SK-N-SH (cell line): ENCODE data around the gene HEY2. TPM values are rescaled to one million over a fixed set of nuclear protein-coding genes. Genes with fewer than 3 reads are reported as not detected.

Source experiments
- CTCF ChIA-PET: fragments of 300-600, 350-600 bp; formaldehyde crosslinking; extraction: SDS; loops from one replicate; lab custom pipeline; 2021; lab: Yijun Ruan, JAX
- POLR2A ChIA-PET: fragments of 350-600 bp; sonication (Branson Sonifier 250); formaldehyde crosslinking; extraction: SDS; loops from one replicate; lab custom pipeline; 2020; ENCODE audit warnings: antibody characterized with exemption, inconsistent platforms; lab: Yijun Ruan, JAX
- DNase-seq: peaks from one replicate; pipeline ENCODE4 v3.0.0; 2012
- H2AFZ ChIP-seq: fragments of 200-600 bp; sonication (generic); 2 replicates; pipeline ENCODE4 v1.8.1; 2016; ENCODE audit warnings: antibody characterized with exemption, mild to moderate bottlenecking, low read depth
- H3F3A ChIP-seq: fragments of 200-600 bp; sonication (generic); replicated peaks from 2 replicates; pipeline ENCODE3; 2016; ENCODE audit warnings: antibody characterized with exemption, mild to moderate bottlenecking; ENCODE audit not compliant: insufficient read depth
- H3K27ac ChIP-seq, 2 experiments: fragments of 200-500 bp in 1 of 2; fragments of 200-600 bp in 1 of 2; sonication (Bioruptor generic) in 1 of 2; sonication (generic), shearing (Covaris generic) in 1 of 2; 2 replicates each; pipeline versions ENCODE4 v1.5.1 to v1.6.1; 2014 to 2016; ENCODE audit warnings: low read depth in 2 of 2, inconsistent platforms in 1 of 2, low read length in 1 of 2, mild to moderate bottlenecking in 1 of 2, mixed read lengths in 1 of 2
- H3K27me3 ChIP-seq: fragments of 200-600 bp; sonication (generic), shearing (Covaris generic); 2 replicates; pipeline ENCODE4 v1.6.1; 2016; ENCODE audit warnings: mixed run types; ENCODE audit not compliant: insufficient read depth
- H3K36me3 ChIP-seq, 2 experiments: fragments of 200-500 bp in 1 of 2; fragments of 200-600 bp in 1 of 2; sonication (Bioruptor generic) in 1 of 2; sonication (generic) in 1 of 2; replicated peaks in 1 of 2; 2 replicates each; pipeline versions ENCODE3 to v1.5.1; 2014 to 2016; ENCODE audit warnings: low read length in 1 of 2, mild to moderate bottlenecking in 1 of 2; ENCODE audit not compliant: insufficient read depth in 2 of 2, control insufficient read depth in 1 of 2
- H3K4me1 ChIP-seq, 2 experiments: fragments of 200-500 bp in 1 of 2; fragments of 200-600 bp in 1 of 2; sonication (Bioruptor generic) in 1 of 2; sonication (generic), shearing (Covaris generic) in 1 of 2; 2 replicates each; pipeline versions ENCODE4 v1.5.1 to v1.6.1; 2014 to 2016; ENCODE audit warnings: low read depth in 1 of 2, low read length in 1 of 2, mixed run types in 1 of 2; ENCODE audit not compliant: insufficient read depth in 2 of 2, control insufficient read depth in 1 of 2
- H3K4me2 ChIP-seq: fragments of 200-600 bp; sonication (generic), shearing (Covaris generic); 2 replicates; pipeline ENCODE4 v1.6.1; 2017; ENCODE audit warnings: mixed run types
- H3K4me3 ChIP-seq, 2 experiments: fragments of 200-500 bp in 1 of 2; fragments of 200-600 bp in 1 of 2; sonication (Bioruptor generic) in 1 of 2; sonication (generic), shearing (Covaris generic) in 1 of 2; 2 replicates each; pipeline versions ENCODE4 v1.5.1 to v1.8.1; 2014 to 2016; ENCODE audit warnings: low read depth in 2 of 2, inconsistent platforms in 1 of 2, low read length in 1 of 2, mild to moderate bottlenecking in 1 of 2, mixed read lengths in 1 of 2, moderate library complexity in 1 of 2
- H3K79me2 ChIP-seq: fragments of 200-600 bp; sonication (generic); 2 replicates; pipeline ENCODE4 v1.8.1; 2017; ENCODE audit warnings: mild to moderate bottlenecking; ENCODE audit not compliant: insufficient read depth
- H3K9ac ChIP-seq: fragments of 200-600 bp; sonication (generic); 2 replicates; pipeline ENCODE4 v1.6.1; 2017; ENCODE audit warnings: mixed run types
- H3K9me2 ChIP-seq: fragments of 200-600 bp; sonication (generic); 2 replicates; pipeline ENCODE4 v1.6.1; 2017; ENCODE audit warnings: mixed run types
- H3K9me3 ChIP-seq: fragments of 200-600 bp; sonication (generic); 2 replicates; pipeline ENCODE4 v1.6.1; 2017; ENCODE audit warnings: mixed run types, mild to moderate bottlenecking, moderate library complexity
- H4K20me1 ChIP-seq: fragments of 200-600 bp; sonication (generic); 2 replicates; pipeline ENCODE4 v1.6.1; 2017; ENCODE audit warnings: mild to moderate bottlenecking, mixed run types; ENCODE audit not compliant: insufficient read depth
- EZH2phosphoT487 ChIP-seq: fragments of 200-600 bp; sonication (generic); IDR thresholded peaks from 2 replicates; pipeline ENCODE4 v1.6.1; 2017; ENCODE audit warnings: low read depth, mixed run types, mild to moderate bottlenecking, antibody characterized with exemption, moderate library complexity, borderline replicate concordance
- FOXJ3 ChIP-seq: sonication (generic); formaldehyde crosslinking; IDR thresholded peaks from 2 replicates; pipeline ENCODE4 v1.5.1; 2020; ENCODE audit warnings: mild to moderate bottlenecking, missing genetic modification reagents
- FOXM1 ChIP-seq: IDR thresholded peaks from 2 replicates; pipeline ENCODE4 v1.4.0; 2012; ENCODE audit warnings: low read depth, mild to moderate bottlenecking
- GATA2 ChIP-seq: sonication (generic); formaldehyde crosslinking; IDR thresholded peaks from 2 replicates; pipeline ENCODE4 v1.5.0; 2020; ENCODE audit warnings: mild to moderate bottlenecking, missing genetic modification reagents
- JUND ChIP-seq: IDR thresholded peaks from 2 replicates; pipeline ENCODE4 v1.4.0; 2012
- MEF2A ChIP-seq: IDR thresholded peaks from 2 replicates; pipeline ENCODE4 v1.4.0; 2012; ENCODE audit warnings: low read depth, borderline replicate concordance
- NRF1 ChIP-seq: IDR thresholded peaks from 2 replicates; pipeline ENCODE4 v1.6.1; 2012; ENCODE audit warnings: low read depth, mild to moderate bottlenecking, low read length
- POLR2AphosphoS5 ChIP-seq: IDR thresholded peaks from 2 replicates; pipeline ENCODE4 v1.6.1; 2012; ENCODE audit warnings: low read depth, low read length
- RAD21 ChIP-seq: IDR thresholded peaks from 2 replicates; pipeline ENCODE4 v1.6.1; 2012; ENCODE audit warnings: mild to moderate bottlenecking, low read length
- RCOR1 ChIP-seq: fragments of 150-350 bp; IDR thresholded peaks from 2 replicates; pipeline ENCODE4 v1.6.1; 2017; ENCODE audit warnings: antibody characterized with exemption, low read length
- SIN3A ChIP-seq: IDR thresholded peaks from 2 replicates; pipeline ENCODE4 v1.6.1; 2012; ENCODE audit warnings: low read depth, mild to moderate bottlenecking, low read length, moderate library complexity, borderline replicate concordance
- TAF1 ChIP-seq: IDR thresholded peaks from 2 replicates; pipeline ENCODE4 v1.6.1; 2012; ENCODE audit warnings: low read depth, mild to moderate bottlenecking, low read length, moderate library complexity, borderline replicate concordance
- TCF12 ChIP-seq: IDR thresholded peaks from 2 replicates; pipeline ENCODE4 v1.4.0; 2012
- TEAD4 ChIP-seq: IDR thresholded peaks from 2 replicates; pipeline ENCODE4 v1.4.0; 2012; ENCODE audit warnings: mild to moderate bottlenecking, borderline replicate concordance; ENCODE audit not compliant: insufficient read depth
- WGBS: methylation state at CpG from one replicate; pipeline ENCODE4 v1.1.6; 2017; ENCODE audit warnings: low lambda C conversion rate; 5-methylcytosine and 5-hydroxymethylcytosine counted together
- polyA plus RNA-seq, 3 experiments: library from polyadenylated mRNA; depleted of rRNA; stranded (reverse); fragments of >200 nt; gene quantifications; 2 replicates each; pipeline ENCODE4 v1.2.3, GENCODE V29; 2012
- TF ChIP-seq, protein P1 (sequence below): IDR thresholded peaks from 2 replicates; pipeline ENCODE4 v1.4.0; 2012; ENCODE audit warnings: low read depth, borderline replicate concordance
- TF ChIP-seq, protein P2 (sequence below): IDR thresholded peaks from 2 replicates; pipeline ENCODE4 v1.6.1; 2012; ENCODE audit warnings: mild to moderate bottlenecking, low read depth, low read length, moderate library complexity
- TF ChIP-seq, protein P3 (sequence below): fragments of 150-350 bp; IDR thresholded peaks from 2 replicates; pipeline ENCODE4 v1.6.1; 2017; ENCODE audit warnings: antibody characterized with exemption, low read length, low read depth, borderline replicate concordance
- TF ChIP-seq, protein P4 (sequence below): fragments of 150-350 bp; IDR thresholded peaks from 2 replicates; pipeline ENCODE4 v1.6.1; 2016; ENCODE audit warnings: mild to moderate bottlenecking, low read depth, low read length
- TF ChIP-seq, protein P5 (sequence below): IDR thresholded peaks from 2 replicates; pipeline ENCODE4; 2012

HEY2 gene
- polyA plus RNA-seq, 1 of the 3 experiments (the other 2 are of a cell fraction): not detected

DNA sequence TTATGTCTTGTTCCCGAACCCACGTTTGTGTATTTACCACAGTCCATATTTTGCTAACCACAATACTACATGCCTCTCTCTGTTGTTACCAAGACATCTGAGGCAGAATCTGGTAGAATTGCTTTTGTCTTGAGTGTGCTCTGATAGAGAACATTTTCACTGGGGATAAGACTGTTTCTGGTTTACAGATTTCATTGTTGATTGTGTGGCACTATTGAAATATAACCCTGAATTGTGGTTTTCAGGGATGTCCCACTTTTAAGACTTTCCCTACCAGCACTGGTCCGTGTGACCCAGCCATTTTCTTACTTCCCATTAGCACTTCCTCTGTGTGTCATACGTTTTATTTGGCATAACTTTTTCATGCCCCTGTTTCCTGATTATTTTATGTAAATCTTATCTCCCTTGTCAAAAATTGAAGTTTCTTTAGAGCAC is 53.5 kb downstream of the HEY2 start:
- POLR2A ChIA-PET: interaction anchor here (1.7 kb wide), 1 partner anchor 12 kb away, joined by 5 read pairs; the partner anchor contains the start of gene NCOA7
- Histone ChIP-seq H3K36me3 (peaks cover 0 to 5% of the 10 kb centered on the region in 2 experiments), H3K27ac (peak overlapping the region; percentile 39 to 63; a peak in 3 of 4 replicates)
- TF ChIP-seq FOXJ3 (CRISPR knock-in tag): no peak
- TF ChIP-seq SIN3A: no peak
- TF ChIP-seq TEAD4: no peak
- TF ChIP-seq TAF1: no peak
- TF ChIP-seq MEF2A: no peak
- TF ChIP-seq FOXM1: no peak
- TF ChIP-seq, protein P1, sequence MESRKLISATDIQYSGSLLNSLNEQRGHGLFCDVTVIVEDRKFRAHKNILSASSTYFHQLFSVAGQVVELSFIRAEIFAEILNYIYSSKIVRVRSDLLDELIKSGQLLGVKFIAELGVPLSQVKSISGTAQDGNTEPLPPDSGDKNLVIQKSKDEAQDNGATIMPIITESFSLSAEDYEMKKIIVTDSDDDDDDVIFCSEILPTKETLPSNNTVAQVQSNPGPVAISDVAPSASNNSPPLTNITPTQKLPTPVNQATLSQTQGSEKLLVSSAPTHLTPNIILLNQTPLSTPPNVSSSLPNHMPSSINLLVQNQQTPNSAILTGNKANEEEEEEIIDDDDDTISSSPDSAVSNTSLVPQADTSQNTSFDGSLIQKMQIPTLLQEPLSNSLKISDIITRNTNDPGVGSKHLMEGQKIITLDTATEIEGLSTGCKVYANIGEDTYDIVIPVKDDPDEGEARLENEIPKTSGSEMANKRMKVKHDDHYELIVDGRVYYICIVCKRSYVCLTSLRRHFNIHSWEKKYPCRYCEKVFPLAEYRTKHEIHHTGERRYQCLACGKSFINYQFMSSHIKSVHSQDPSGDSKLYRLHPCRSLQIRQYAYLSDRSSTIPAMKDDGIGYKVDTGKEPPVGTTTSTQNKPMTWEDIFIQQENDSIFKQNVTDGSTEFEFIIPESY: no peak
- TF ChIP-seq POLR2AphosphoS5: no peak
- no peak for TF ChIP-seq EZH2phosphoT487
- TF ChIP-seq RCOR1: no peak
- no peak for TF ChIP-seq RAD21
- TF ChIP-seq, protein P2, sequence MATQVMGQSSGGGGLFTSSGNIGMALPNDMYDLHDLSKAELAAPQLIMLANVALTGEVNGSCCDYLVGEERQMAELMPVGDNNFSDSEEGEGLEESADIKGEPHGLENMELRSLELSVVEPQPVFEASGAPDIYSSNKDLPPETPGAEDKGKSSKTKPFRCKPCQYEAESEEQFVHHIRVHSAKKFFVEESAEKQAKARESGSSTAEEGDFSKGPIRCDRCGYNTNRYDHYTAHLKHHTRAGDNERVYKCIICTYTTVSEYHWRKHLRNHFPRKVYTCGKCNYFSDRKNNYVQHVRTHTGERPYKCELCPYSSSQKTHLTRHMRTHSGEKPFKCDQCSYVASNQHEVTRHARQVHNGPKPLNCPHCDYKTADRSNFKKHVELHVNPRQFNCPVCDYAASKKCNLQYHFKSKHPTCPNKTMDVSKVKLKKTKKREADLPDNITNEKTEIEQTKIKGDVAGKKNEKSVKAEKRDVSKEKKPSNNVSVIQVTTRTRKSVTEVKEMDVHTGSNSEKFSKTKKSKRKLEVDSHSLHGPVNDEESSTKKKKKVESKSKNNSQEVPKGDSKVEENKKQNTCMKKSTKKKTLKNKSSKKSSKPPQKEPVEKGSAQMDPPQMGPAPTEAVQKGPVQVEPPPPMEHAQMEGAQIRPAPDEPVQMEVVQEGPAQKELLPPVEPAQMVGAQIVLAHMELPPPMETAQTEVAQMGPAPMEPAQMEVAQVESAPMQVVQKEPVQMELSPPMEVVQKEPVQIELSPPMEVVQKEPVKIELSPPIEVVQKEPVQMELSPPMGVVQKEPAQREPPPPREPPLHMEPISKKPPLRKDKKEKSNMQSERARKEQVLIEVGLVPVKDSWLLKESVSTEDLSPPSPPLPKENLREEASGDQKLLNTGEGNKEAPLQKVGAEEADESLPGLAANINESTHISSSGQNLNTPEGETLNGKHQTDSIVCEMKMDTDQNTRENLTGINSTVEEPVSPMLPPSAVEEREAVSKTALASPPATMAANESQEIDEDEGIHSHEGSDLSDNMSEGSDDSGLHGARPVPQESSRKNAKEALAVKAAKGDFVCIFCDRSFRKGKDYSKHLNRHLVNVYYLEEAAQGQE: no peak
- TF ChIP-seq, protein P3, sequence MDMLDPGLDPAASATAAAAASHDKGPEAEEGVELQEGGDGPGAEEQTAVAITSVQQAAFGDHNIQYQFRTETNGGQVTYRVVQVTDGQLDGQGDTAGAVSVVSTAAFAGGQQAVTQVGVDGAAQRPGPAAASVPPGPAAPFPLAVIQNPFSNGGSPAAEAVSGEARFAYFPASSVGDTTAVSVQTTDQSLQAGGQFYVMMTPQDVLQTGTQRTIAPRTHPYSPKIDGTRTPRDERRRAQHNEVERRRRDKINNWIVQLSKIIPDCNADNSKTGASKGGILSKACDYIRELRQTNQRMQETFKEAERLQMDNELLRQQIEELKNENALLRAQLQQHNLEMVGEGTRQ: no peak
- TF ChIP-seq, protein P4, sequence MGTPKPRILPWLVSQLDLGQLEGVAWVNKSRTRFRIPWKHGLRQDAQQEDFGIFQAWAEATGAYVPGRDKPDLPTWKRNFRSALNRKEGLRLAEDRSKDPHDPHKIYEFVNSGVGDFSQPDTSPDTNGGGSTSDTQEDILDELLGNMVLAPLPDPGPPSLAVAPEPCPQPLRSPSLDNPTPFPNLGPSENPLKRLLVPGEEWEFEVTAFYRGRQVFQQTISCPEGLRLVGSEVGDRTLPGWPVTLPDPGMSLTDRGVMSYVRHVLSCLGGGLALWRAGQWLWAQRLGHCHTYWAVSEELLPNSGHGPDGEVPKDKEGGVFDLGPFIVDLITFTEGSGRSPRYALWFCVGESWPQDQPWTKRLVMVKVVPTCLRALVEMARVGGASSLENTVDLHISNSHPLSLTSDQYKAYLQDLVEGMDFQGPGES: no peak
- no peak for TF ChIP-seq JUND
- TF ChIP-seq NRF1: no peak
- TF ChIP-seq, protein P5, sequence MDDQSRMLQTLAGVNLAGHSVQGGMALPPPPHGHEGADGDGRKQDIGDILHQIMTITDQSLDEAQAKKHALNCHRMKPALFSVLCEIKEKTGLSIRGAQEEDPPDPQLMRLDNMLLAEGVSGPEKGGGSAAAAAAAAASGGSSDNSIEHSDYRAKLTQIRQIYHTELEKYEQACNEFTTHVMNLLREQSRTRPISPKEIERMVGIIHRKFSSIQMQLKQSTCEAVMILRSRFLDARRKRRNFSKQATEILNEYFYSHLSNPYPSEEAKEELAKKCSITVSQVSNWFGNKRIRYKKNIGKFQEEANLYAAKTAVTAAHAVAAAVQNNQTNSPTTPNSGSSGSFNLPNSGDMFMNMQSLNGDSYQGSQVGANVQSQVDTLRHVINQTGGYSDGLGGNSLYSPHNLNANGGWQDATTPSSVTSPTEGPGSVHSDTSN: no peak
- no peak for TF ChIP-seq GATA2 (CRISPR knock-in tag)
- TF ChIP-seq TCF12: no peak
- TF ChIP-seq, all 33 proteins: peak for 0
- no peaks in the 10 kb centered on the region for H3K9me3 ChIP-seq
- no peak for DNase-seq
- CTCF ChIA-PET: interaction anchor here (1.6 kb wide), 1 partner anchor 491 kb away, joined by 3 read pairs; no protein-coding TSS in a partner anchor
- H3K9ac ChIP-seq: no peak overlapping the region
- peak overlapping the region; percentile 12; the same call in 1 of the 2 replicates for H3K4me2 ChIP-seq
- H3F3A ChIP-seq: peaks cover under 1% of the 10 kb centered on the region
- peaks cover 12 to 22% of the 10 kb centered on the region in 2 experiments; a peak in 3 of 4 replicates for H3K4me1 ChIP-seq
- no peaks in the 10 kb centered on the region for H3K9me2 ChIP-seq
- no peaks in the 10 kb centered on the region for H4K20me1 ChIP-seq
- H3K27me3 ChIP-seq: no peaks in the 10 kb centered on the region
- WGBS: 54% methylated on average over 4 of the region's 4 CpGs
- H3K79me2 ChIP-seq: peaks cover 15% of the 10 kb centered on the region
- H2AFZ ChIP-seq: no peak overlapping the region
- H3K4me3 ChIP-seq: no peak overlapping the region
